ENCODE results near the gene TMEM141. TPM values are rescaled to one million over a fixed set of nuclear protein-coding genes. Genes with fewer than 3 reads are reported as not detected.

TMEM141 gene
- total and polyA plus RNA-seq, 7 experiments from 2014 or later, result 27.2 to 54.9 (median 30.6) TPM

- H3K9me3 Mint-ChIP-seq, result peaks cover 0 to 11% (median 5%) of the 10 kb centered on the region in 11 donors
- intact Hi-C loops (cut with micrococcal nuclease), result loop anchor here in 1 of 2 donors (2.0 kb wide), 1 partner anchor 13 kb away; no protein-coding TSS in a partner anchor
- H3K36me3 Mint-ChIP-seq, result peaks cover 0 to 5% (median 0%) of the 10 kb centered on the region in 5 donors
- Histone ChIP-seq H3K4me3 (ENCODE audit: low read length) (no peak overlapping the region), H3K9me3 (ENCODE audit: control insufficient read depth in 2 of 3, low read length in 3 of 3) (peaks cover 0 to 10% (median 0%) of the 10 kb centered on the region in 3 experiments), H3K27ac (ENCODE audit: low read depth, low read length) (no peak overlapping the region), H3K4me1 (ENCODE audit: control insufficient read depth in 2 of 2, insufficient read depth in 2 of 2, low read length in 2 of 2) (no peaks in the 10 kb centered on the region), H3K27me3 (ENCODE audit: control insufficient read depth in 2 of 2, insufficient read depth in 2 of 2, low read length in 2 of 2) (no peaks in the 10 kb centered on the region), H3K36me3 (ENCODE audit: control insufficient read depth in 2 of 3, insufficient read depth in 3 of 3, low read length in 3 of 3) (no peaks in the 10 kb centered on the region)
- ATAC-seq (no peak), DNase-seq (no peak)
- ChIA-PET CTCF (interaction anchor here (0.7 to 1.2 kb wide), 2 partner anchors 12 to 292 kb away, joined by 3 to 6 read pairs; no protein-coding TSS in a partner anchor), POLR2A (no interaction called here)
- no peak overlapping the region for H3K4me3 Mint-ChIP-seq
- H3K27ac Mint-ChIP-seq, result no peak overlapping the region
- H3K27me3 Mint-ChIP-seq, result peaks cover 0 to 15% (median 12%) of the 10 kb centered on the region in 5 donors
- H3K4me1 Mint-ChIP-seq, result peaks cover 0 to 6% (median 3%) of the 10 kb centered on the region in 7 donors
These were observed 19.2 kb upstream of the TMEM141 start for GRCh38 chr9:136771907-136772415.

GRCh38 chr9:136773386-136774044 is 17.6 kb upstream of the TMEM141 start:
- Mint-ChIP-seq H3K4me3 (no peak overlapping the region), H3K4me1 (peaks cover 0 to 6% (median 3%) of the 10 kb centered on the region in 7 donors), H3K9me3 (peaks cover 0 to 11% (median 5%) of the 10 kb centered on the region in 11 donors), H3K36me3 (peaks cover 0 to 5% (median 0%) of the 10 kb centered on the region in 5 donors), H3K27ac (no peak overlapping the region), H3K27me3 (peaks cover 5 to 14% (median 13%) of the 10 kb centered on the region in 5 donors)
- no peaks in the 10 kb centered on the region for H3K27me3 ChIP-seq (ENCODE audit: control insufficient read depth in 2 of 2, insufficient read depth in 2 of 2, low read length in 2 of 2)
- DNase-seq (no peak), ATAC-seq (peak; percentile 54)
- H3K36me3 ChIP-seq (ENCODE audit: control insufficient read depth in 2 of 3, insufficient read depth in 3 of 3, low read length in 3 of 3), result no peaks in the 10 kb centered on the region
- CTCF ChIA-PET, result no interaction called here
- no peak overlapping the region for H3K27ac ChIP-seq (ENCODE audit: low read depth, low read length)
- H3K9me3 ChIP-seq (ENCODE audit: control insufficient read depth in 2 of 3, low read length in 3 of 3), result peaks cover 0 to 10% (median 0%) of the 10 kb centered on the region in 3 experiments
- H3K4me1 ChIP-seq (ENCODE audit: control insufficient read depth in 2 of 2, insufficient read depth in 2 of 2, low read length in 2 of 2), result no peaks in the 10 kb centered on the region
- no peak overlapping the region for H3K4me3 ChIP-seq (ENCODE audit: low read length)
- POLR2A ChIA-PET, result no interaction called here
- intact Hi-C loops (cut with micrococcal nuclease), result no loop called here

- Histone ChIP-seq H3K9me3 (ENCODE audit: control insufficient read depth in 2 of 3, low read length in 3 of 3) (peaks cover 0 to 10% (median 0%) of the 10 kb centered on the region in 3 experiments), H3K4me3 (ENCODE audit: low read length) (no peak overlapping the region), H3K4me1 (ENCODE audit: control insufficient read depth in 2 of 2, insufficient read depth in 2 of 2, low read length in 2 of 2) (no peaks in the 10 kb centered on the region), H3K27ac (ENCODE audit: low read depth, low read length) (no peak overlapping the region), H3K36me3 (ENCODE audit: control insufficient read depth in 2 of 3, insufficient read depth in 3 of 3, low read length in 3 of 3) (no peaks in the 10 kb centered on the region), H3K27me3 (ENCODE audit: control insufficient read depth in 2 of 2, insufficient read depth in 2 of 2, low read length in 2 of 2) (no peaks in the 10 kb centered on the region)
- Mint-ChIP-seq H3K27ac (no peak overlapping the region), H3K36me3 (peaks cover 0 to 5% (median 0%) of the 10 kb centered on the region in 5 donors), H3K27me3 (peaks cover 10 to 22% (median 13%) of the 10 kb centered on the region in 5 donors), H3K4me1 (peaks cover 0 to 11% (median 3%) of the 10 kb centered on the region in 7 donors), H3K9me3 (peaks cover 0 to 11% (median 5%) of the 10 kb centered on the region in 11 donors), H3K4me3 (no peak overlapping the region)
- POLR2A ChIA-PET, result no interaction called here
- intact Hi-C loops (cut with micrococcal nuclease), result no loop called here
- DNase-seq (no peak), ATAC-seq (no peak)
- CTCF ChIA-PET, result interaction anchor here (0.8 kb wide), 1 partner anchor 401 kb away, joined by 3 read pairs; no protein-coding TSS in a partner anchor
These were observed 16.6 kb upstream of the TMEM141 start for GRCh38 chr9:136774416-136775045.

- Histone ChIP-seq H3K36me3 (ENCODE audit: control insufficient read depth in 2 of 3, insufficient read depth in 3 of 3, low read length in 3 of 3) (no peaks in the 10 kb centered on the region), H3K4me1 (ENCODE audit: control insufficient read depth in 2 of 2, insufficient read depth in 2 of 2, low read length in 2 of 2) (no peaks in the 10 kb centered on the region), H3K27me3 (ENCODE audit: control insufficient read depth in 2 of 2, insufficient read depth in 2 of 2, low read length in 2 of 2) (no peaks in the 10 kb centered on the region), H3K4me3 (ENCODE audit: low read length) (no peak overlapping the region), H3K9me3 (ENCODE audit: control insufficient read depth in 2 of 3, low read length in 3 of 3) (peaks cover 0 to 10% (median 0%) of the 10 kb centered on the region in 3 experiments), H3K27ac (ENCODE audit: low read depth, low read length) (no peak overlapping the region)
- H3K27me3 Mint-ChIP-seq, result peaks cover 10 to 26% (median 13%) of the 10 kb centered on the region in 5 donors
- ChIA-PET CTCF (interaction anchor here (0.6 kb wide), 1 partner anchor 195 kb away, joined by 4 read pairs; no protein-coding TSS in a partner anchor), POLR2A (no interaction called here)
- ATAC-seq, result no peak
- H3K27ac Mint-ChIP-seq, result no peak overlapping the region
- H3K4me1 Mint-ChIP-seq, result peaks cover 0 to 11% (median 2%) of the 10 kb centered on the region in 7 donors
- peaks cover 0 to 5% (median 0%) of the 10 kb centered on the region in 5 donors for H3K36me3 Mint-ChIP-seq
- H3K4me3 Mint-ChIP-seq, result no peak overlapping the region
- DNase-seq, result no peak
- H3K9me3 Mint-ChIP-seq, result peaks cover 0 to 11% (median 5%) of the 10 kb centered on the region in 11 donors
- intact Hi-C loops (cut with micrococcal nuclease), result no loop called here
These were observed 16.0 kb upstream of the TMEM141 start for GRCh38 chr9:136775191-136775590.

- no peaks in the 10 kb centered on the region for H3K4me1 ChIP-seq (ENCODE audit: control insufficient read depth in 2 of 2, insufficient read depth in 2 of 2, low read length in 2 of 2)
- ATAC-seq (no peak), DNase-seq (no peak)
- ChIA-PET CTCF (interaction anchor here (1.2 to 2.6 kb wide), 2 partner anchors 11 to 86 kb away, joined by 5 to 12 read pairs; no protein-coding TSS in a partner anchor), POLR2A (interaction anchor here (0.7 kb wide), 2 partner anchors 24 to 577 kb away, joined by 3 to 9 read pairs; no protein-coding TSS in a partner anchor)
- Mint-ChIP-seq H3K4me1 (peaks cover 0 to 11% (median 1%) of the 10 kb centered on the region in 7 donors), H3K27ac (peak overlapping the region in 1 of 9 donors; percentile 7), H3K4me3 (no peak overlapping the region), H3K27me3 (peaks cover 10 to 35% (median 13%) of the 10 kb centered on the region in 5 donors), H3K36me3 (peaks cover 0 to 5% (median 0%) of the 10 kb centered on the region in 5 donors), H3K9me3 (peaks cover 0 to 11% (median 5%) of the 10 kb centered on the region in 11 donors)
- no peaks in the 10 kb centered on the region for H3K27me3 ChIP-seq (ENCODE audit: control insufficient read depth in 2 of 2, insufficient read depth in 2 of 2, low read length in 2 of 2)
- intact Hi-C loops (cut with micrococcal nuclease), result no loop called here
- peaks cover 0 to 10% (median 0%) of the 10 kb centered on the region in 3 experiments for H3K9me3 ChIP-seq (ENCODE audit: control insufficient read depth in 2 of 3, low read length in 3 of 3)
- H3K4me3 ChIP-seq (ENCODE audit: low read length), result no peak overlapping the region
- H3K27ac ChIP-seq (ENCODE audit: low read depth, low read length), result no peak overlapping the region
- H3K36me3 ChIP-seq (ENCODE audit: control insufficient read depth in 2 of 3, insufficient read depth in 3 of 3, low read length in 3 of 3), result no peaks in the 10 kb centered on the region
These were observed 14.2 kb upstream of the TMEM141 start for GRCh38 chr9:136776947-136777346.

- Histone ChIP-seq H3K9me3 (ENCODE audit: control insufficient read depth in 2 of 3, low read length in 3 of 3) (peaks cover 0 to 10% (median 0%) of the 10 kb centered on the region in 3 experiments), H3K36me3 (ENCODE audit: control insufficient read depth in 2 of 3, insufficient read depth in 3 of 3, low read length in 3 of 3) (no peaks in the 10 kb centered on the region), H3K27ac (ENCODE audit: low read depth, low read length) (no peak overlapping the region), H3K4me1 (ENCODE audit: control insufficient read depth in 2 of 2, insufficient read depth in 2 of 2, low read length in 2 of 2) (no peaks in the 10 kb centered on the region), H3K27me3 (ENCODE audit: control insufficient read depth in 2 of 2, insufficient read depth in 2 of 2, low read length in 2 of 2) (no peaks in the 10 kb centered on the region), H3K4me3 (ENCODE audit: low read length) (no peak overlapping the region)
- ATAC-seq (no peak), DNase-seq (no peak)
- peaks cover 0 to 11% (median 5%) of the 10 kb centered on the region in 11 donors for H3K9me3 Mint-ChIP-seq
- peaks cover 0 to 11% (median 1%) of the 10 kb centered on the region in 7 donors for H3K4me1 Mint-ChIP-seq
- no peak overlapping the region for H3K4me3 Mint-ChIP-seq
- POLR2A ChIA-PET, result interaction anchor here (0.9 kb wide), 1 partner anchor 464 kb away, joined by 4 read pairs; the partner anchor contains the start of gene TUBB4B
- intact Hi-C loops (cut with micrococcal nuclease), result no loop called here
- H3K27me3 Mint-ChIP-seq, result peaks cover 10 to 40% (median 13%) of the 10 kb centered on the region in 5 donors
- CTCF ChIA-PET, result interaction anchor here (1.2 to 2.6 kb wide), 2 partner anchors 10 to 86 kb away, joined by 5 to 12 read pairs; no protein-coding TSS in a partner anchor
- H3K36me3 Mint-ChIP-seq, result peaks cover 0 to 5% (median 0%) of the 10 kb centered on the region in 5 donors
- no peak overlapping the region for H3K27ac Mint-ChIP-seq
These were observed 13.8 kb upstream of the TMEM141 start for GRCh38 chr9:136777359-136777758.
